GM19240 (cell line): ENCODE measurements around the gene GLYAT.
"Not testable (repeated sequence)": the region's sequence is repeated elsewhere in the genome, so short reads cannot be mapped to it uniquely, and the experiment has no call there.

Experiments
- DNase-seq: peaks from one replicate; pipeline ENCODE4 v3.0.0; 2011; ENCODE audit warnings: low spot score; ENCODE audit not compliant: insufficient read length

The GLYAT gene

GRCh38 chr11:58742981-58743880, 11.5 kb upstream of the GLYAT start:
- no peak for DNase-seq

GRCh38 chr11:58742140-58742539, 10.4 kb upstream of the GLYAT start:
- DNase-seq, result no peak

- DNase-seq, result no peak
Observed at GRCh38 chr11:58741127-58741526, 9.4 kb upstream of the GLYAT start.

GRCh38 chr11:58740447-58740846, 8.7 kb upstream of the GLYAT start:
- DNase-seq, result no peak

- no peak for DNase-seq
Observed at GRCh38 chr11:58739725-58740430, 8.1 kb upstream of the GLYAT start.

DNA sequence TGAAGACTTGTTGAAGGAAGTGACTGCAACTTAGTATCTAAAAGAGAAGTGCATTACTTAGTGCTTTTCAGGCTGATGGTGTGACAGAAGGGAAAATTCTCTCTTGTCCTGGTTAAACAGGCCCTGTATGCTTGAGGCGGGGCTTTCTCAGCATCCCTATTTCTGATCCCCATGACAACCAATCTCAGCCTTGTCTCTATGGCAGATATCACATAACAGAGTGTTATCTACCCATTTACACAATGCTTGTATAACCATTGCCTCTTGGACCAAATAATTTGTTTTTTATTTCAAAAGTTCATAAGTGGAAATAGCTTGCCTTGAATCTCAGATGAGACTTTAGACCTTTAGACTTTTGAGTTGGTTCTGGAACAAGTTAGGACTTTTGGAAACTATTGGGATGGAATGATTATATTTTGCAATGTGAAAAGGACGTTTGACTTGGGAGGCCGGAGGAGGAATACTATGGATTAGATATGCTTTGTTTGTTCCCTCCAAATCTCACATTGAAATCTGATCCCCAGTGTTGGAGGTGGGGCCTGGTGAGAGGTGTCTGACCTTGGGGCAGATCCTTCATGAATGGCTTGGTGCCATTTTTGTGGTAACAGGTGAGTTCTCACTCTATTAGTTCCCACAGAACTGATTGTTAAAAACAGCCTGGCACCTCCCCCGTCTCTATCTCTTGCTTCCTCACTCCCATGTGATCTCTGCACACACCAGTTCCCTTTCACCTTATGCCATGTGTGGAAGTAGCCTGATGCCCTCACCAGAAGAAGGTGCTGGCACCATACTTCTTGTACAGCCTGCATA, 3.1 kb upstream of the GLYAT start:
- DNase-seq, result no peak

DNA sequence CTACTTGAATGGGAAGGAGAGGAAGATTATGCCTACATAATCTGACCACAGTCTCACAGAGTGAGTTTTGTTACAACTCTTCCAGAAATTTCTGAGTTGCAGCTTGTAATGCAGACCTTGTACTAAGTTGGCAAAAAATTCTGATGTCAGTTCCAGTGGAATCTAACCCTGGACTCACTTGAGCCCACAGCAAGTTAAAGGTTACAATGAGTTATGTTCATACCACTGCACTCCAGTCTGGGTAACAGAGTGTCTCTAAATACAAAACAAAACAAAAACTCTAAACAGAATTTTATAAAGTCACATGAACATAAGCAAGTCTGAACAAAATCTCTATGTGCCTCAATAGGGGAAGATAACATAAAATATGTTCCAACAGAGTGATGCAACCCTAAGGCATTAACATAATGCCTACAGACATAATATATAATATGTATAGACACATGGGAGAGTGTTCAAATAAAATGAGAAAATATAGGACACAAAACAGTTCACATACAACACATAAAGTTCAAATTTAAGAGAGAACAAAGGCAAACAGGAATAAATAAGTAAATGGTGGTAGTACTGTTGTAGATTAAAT, 1.1 kb downstream of the GLYAT start:
- no peak for DNase-seq

- DNase-seq, result no peak
Observed at GRCh38 chr11:58727415-58727797, 4.3 kb downstream of the GLYAT start.

DNA sequence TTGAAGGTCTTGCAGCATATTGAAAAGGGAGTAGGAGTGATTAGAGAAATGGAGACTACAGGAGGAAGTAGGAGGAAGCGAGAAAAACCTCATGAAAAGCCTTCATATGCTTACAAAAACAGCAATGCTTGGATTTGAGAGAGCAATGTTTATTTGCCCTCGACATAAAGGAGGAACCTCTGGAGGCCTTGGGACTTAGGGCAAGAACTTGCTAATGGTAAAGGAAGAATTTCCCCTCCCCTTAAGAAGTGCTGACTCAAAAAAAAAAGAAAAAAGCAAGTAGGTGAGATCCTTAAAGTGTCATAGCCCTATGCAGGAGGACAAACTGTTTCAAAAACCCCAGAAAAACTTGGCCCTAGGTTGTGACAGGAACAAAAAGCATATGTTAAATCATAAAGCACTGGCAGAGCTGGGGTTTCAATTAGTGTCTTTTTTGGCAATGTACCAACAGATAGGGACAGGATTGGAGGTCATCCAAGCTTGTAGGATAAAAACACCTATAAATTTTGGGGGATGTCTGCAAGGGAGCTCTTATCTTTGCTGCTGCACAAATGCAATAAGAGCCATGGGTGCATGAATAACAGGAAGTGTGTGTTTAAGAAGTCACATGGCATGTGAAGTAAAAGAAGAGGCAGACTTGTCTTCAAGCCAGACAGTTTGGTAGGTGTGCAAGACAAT, 4.9 kb downstream of the GLYAT start:
- no peak for DNase-seq

DNA sequence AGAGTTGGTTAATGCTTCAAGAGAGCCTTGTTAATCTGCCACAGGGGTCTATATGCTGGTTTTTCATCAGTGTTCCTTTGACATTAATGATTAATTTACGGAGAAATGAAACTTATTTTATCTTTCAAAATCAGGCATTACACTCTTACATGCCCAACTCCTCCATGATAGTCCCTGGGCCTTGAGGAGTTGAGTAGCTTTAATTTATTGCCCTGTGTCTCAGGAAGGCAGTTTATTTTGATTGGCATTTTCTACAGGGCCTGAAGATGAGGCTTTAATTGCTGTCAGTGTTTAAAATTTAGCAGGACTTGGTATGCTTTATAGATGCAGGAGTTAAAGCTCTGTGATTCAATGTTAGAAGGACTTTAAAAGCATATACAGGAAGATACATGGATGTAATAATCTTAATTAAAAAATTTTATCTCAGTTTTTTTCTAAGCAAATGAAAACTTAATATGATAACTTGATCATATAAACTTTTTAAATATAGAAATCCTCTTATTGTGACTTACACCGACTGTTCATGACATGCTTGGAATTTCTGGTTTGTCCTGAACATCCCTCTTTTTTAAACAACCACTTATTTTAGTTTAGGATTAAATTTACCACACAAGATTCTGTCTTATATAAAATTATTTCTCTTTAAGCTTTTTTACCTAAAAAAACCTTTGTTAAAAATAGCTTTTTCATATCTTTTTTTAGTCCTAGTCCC, 12.2 kb downstream of the GLYAT start:
- DNase-seq, result no peak

GRCh38 chr11:58712531-58712930, 19.2 kb downstream of the GLYAT start:
- no peak for DNase-seq

DNA sequence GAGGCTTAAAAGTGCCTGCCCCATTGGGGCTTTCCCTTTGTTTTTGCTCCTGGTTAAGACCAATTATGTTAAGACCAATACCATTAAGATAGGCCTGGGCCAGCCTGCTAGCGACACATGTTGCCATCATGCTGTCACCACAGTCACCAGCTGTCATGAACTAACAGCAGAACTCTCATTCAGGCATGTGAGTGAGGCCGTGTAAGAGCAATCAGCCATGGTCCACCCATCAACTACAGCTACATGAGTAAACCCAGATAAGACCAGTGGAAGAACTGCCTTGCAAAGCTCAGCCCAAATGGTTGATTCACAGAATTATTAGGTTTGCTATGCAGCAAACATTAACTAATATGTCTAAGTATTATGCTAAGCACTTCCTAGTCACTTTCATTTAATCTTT, 19.9 kb downstream of the GLYAT start:
- no peak for DNase-seq

DNA sequence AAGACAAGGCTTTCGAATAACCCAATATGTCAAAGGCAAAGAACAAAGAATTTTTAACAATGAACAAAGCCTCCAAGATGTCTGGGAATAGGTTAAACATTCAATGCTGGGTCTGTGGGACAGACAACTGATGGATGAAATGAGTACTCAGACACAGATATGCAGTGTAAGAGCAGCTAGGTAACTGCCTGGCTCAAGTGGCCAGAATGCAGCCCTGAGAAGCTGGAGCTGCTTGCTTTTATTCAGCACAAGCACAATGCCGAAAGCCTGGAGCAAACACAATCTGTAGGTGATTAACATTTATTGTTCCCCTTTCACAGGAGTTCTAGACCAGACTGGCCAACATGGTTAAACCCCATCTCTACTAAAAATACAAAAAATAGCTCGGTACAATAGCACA, 24.0 kb downstream of the GLYAT start:
- DNase-seq, result no peak

DNA sequence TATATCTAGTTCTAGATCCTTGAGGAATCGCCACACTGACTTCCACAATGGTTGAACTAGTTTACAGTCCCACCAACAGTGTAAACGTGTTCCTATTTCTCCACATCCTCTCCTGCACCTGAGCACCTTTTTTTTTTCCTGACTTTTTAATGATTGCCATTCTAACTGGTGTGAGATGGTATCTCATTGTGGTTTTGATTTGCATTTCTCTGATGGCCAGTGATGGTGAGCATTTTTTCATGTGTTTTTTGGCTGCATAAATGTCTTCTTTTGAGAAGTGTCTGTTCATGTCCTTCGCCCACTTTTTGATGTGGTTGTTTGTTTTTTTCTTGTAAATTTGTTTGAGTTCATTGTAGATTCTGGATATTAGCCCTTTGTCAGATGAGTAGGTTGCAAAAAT, 34.9 kb downstream of the GLYAT start:
- not testable (repeated sequence) for DNase-seq

GRCh38 chr11:58693026-58693425, 38.7 kb downstream of the GLYAT start:
- no peak for DNase-seq

DNA sequence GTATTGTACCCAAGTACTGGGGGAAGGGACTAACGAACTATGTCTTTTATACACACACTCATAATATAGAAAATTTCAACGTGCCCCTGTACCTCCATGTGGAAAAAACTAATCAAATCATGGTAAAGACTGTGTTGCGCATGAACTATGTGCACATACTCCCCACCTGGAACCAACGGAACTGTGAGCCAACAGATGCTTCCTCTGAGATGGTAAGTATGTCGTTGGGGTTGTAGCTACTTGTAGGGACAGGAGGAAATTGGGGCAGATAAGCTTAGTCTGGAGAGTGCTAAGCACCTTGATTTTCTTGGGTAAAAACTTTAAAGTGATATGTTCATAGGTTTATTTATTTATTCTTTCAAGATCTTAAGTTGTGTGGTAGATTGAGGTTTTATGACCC, 40.1 kb downstream of the GLYAT start:
- no peak for DNase-seq

GRCh38 chr11:58688789-58689503, 42.8 kb downstream of the GLYAT start:
- no peak for DNase-seq

GRCh38 chr11:58685973-58686722, 45.6 kb downstream of the GLYAT start:
- DNase-seq, result no peak

DNA sequence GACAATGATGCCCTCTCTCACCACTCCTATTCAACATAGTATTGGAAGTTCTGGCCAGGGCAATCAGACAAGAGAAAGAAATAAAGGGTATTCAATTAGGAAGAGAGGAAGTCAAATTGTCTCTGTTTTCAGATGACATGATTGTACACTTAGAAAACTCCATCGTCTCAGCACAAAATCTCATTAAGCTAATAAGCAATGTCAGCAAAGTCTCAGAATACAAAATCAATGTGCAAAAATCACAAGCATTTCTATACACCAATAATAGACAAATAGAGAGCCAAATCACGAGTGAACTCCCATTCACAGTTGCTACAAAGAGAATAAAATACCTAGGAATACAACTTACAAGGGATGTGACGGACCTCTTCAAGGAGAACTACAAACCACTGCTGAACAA, 49.1 kb downstream of the GLYAT start:
- DNase-seq, result not testable (repeated sequence)
